ENCODE measurements around the gene SGSM2. TPM values are rescaled to one million over a fixed set of nuclear protein-coding genes. Genes with fewer than 3 reads are reported as not detected.

The SGSM2 gene
- polyA plus RNA-seq, 1 donor (not counting 4 experiments of a cell fraction or from before 2014, with no cell fraction given): 16.4 TPM

DNA sequence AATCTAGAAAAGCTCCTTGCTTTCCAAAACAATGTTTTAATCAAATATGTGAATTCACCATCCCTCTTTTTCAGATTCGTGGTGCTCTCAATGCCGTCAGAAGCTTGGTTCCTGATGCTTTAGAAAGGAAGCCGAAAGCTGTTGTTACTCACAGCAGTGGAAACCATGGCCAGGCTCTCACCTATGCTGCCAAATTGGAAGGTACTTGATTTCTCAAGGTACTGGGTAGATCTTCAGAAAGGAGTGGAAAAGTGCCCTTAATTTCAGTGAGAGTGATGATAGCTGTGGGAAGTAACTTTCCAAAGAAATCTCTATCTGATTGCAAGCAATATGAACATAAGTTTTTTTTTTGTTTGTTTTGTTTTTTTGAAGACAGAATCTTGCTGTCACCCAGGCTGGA is 19.5 kb upstream of the SGSM2 start:
- H3K9me1 ChIP-seq (ENCODE audit: control insufficient read depth, extremely low read depth, insufficient read depth, low read length): no peaks in the 10 kb centered on the region
- dilution Hi-C loops (cut with MboI; ENCODE audit: extremely low pct_ligation_motif_present, low sequenced_read_pairs): no loop called here
- H3K27me3 ChIP-seq (ENCODE audit: control insufficient read depth, extremely low read depth, insufficient read depth, low read length): no peaks in the 10 kb centered on the region
- H2AFZ ChIP-seq (ENCODE audit: control insufficient read depth, low read length): no peak overlapping the region
- FAIRE-seq (no peak), DNase-seq (ENCODE audit: low read depth, low spot score) (no peak)
- H3K9me3 ChIP-seq (ENCODE audit: control insufficient read depth, low read depth, low read length): no peaks in the 10 kb centered on the region
- H4K20me1 ChIP-seq (ENCODE audit: control insufficient read depth, extremely low read depth, insufficient read depth, low read length): no peaks in the 10 kb centered on the region
- H3K79me2 ChIP-seq (ENCODE audit: control insufficient read depth, insufficient read depth, low read length): no peaks in the 10 kb centered on the region
- H3K9ac ChIP-seq (ENCODE audit: control insufficient read depth, extremely low read depth, insufficient read depth, low read length): no peak overlapping the region
- no peak overlapping the region for H3K4me3 ChIP-seq (ENCODE audit: control insufficient read depth in 2 of 3, extremely low read depth in 1 of 3, insufficient read depth in 2 of 3, low read depth in 1 of 3, low read length in 3 of 3)
- peaks cover 6 to 7% of the 10 kb centered on the region in 2 experiments for H3K36me3 ChIP-seq (ENCODE audit: control insufficient read depth in 2 of 2, extremely low read depth in 1 of 2, insufficient read depth in 2 of 2, low read length in 2 of 2)
- no peak overlapping the region for H3K27ac ChIP-seq (ENCODE audit: control insufficient read depth, insufficient read depth, low read length)
- H3K4me2 ChIP-seq (ENCODE audit: control insufficient read depth, extremely low read depth, insufficient read depth, low read depth, low read length): no peak overlapping the region
- no peaks in the 10 kb centered on the region for H3K4me1 ChIP-seq (ENCODE audit: control insufficient read depth, extremely low read depth, insufficient read depth, low read length)
- TF ChIP-seq EZH2 (IDR thresholded peaks at IDR 0.05; ENCODE audit: low read length): no peak
- TF ChIP-seq, protein P1, sequence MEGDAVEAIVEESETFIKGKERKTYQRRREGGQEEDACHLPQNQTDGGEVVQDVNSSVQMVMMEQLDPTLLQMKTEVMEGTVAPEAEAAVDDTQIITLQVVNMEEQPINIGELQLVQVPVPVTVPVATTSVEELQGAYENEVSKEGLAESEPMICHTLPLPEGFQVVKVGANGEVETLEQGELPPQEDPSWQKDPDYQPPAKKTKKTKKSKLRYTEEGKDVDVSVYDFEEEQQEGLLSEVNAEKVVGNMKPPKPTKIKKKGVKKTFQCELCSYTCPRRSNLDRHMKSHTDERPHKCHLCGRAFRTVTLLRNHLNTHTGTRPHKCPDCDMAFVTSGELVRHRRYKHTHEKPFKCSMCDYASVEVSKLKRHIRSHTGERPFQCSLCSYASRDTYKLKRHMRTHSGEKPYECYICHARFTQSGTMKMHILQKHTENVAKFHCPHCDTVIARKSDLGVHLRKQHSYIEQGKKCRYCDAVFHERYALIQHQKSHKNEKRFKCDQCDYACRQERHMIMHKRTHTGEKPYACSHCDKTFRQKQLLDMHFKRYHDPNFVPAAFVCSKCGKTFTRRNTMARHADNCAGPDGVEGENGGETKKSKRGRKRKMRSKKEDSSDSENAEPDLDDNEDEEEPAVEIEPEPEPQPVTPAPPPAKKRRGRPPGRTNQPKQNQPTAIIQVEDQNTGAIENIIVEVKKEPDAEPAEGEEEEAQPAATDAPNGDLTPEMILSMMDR (optimal IDR thresholded peaks at IDR 0.05 in 1 of 3, IDR thresholded peaks at IDR 0.05 in 1 of 3, conservative IDR thresholded peaks at IDR 0.05 in 1 of 3; ENCODE audit: extremely low read depth in 1 of 3, insufficient read depth in 2 of 3, low read length in 3 of 3): no peak

DNA sequence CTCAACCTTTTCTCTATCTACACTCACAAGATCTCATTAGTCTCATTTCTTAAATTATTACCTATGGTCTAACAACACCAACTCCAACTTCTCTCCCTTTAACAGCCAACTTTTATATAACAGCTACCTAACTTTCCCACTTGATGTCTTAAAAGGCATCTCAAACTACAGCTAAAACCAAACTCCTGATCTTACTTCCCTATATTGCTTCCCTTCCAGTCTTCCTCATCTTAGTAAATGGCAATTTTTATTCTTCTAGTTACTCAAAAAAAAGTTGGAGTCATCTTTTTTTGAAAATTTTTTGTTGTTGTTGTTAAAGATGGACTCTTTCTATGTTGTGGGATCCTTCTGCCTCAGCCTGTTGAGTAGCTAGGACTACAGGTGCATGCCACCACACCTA is 18.2 kb upstream of the SGSM2 start:
- no peaks in the 10 kb centered on the region for H3K9me1 ChIP-seq (ENCODE audit: control insufficient read depth, extremely low read depth, insufficient read depth, low read length)
- H2AFZ ChIP-seq (ENCODE audit: control insufficient read depth, low read length): no peak overlapping the region
- H3K79me2 ChIP-seq (ENCODE audit: control insufficient read depth, insufficient read depth, low read length): no peaks in the 10 kb centered on the region
- no peak overlapping the region for H3K4me3 ChIP-seq (ENCODE audit: control insufficient read depth in 2 of 3, extremely low read depth in 1 of 3, insufficient read depth in 2 of 3, low read depth in 1 of 3, low read length in 3 of 3)
- H3K36me3 ChIP-seq (ENCODE audit: control insufficient read depth in 2 of 2, extremely low read depth in 1 of 2, insufficient read depth in 2 of 2, low read length in 2 of 2): peaks cover 16 to 17% of the 10 kb centered on the region in 2 experiments
- H3K4me1 ChIP-seq (ENCODE audit: control insufficient read depth, extremely low read depth, insufficient read depth, low read length): no peaks in the 10 kb centered on the region
- TF ChIP-seq, protein P1 (optimal IDR thresholded peaks at IDR 0.05 in 1 of 3, IDR thresholded peaks at IDR 0.05 in 1 of 3, conservative IDR thresholded peaks at IDR 0.05 in 1 of 3; ENCODE audit: extremely low read depth in 1 of 3, insufficient read depth in 2 of 3, low read length in 3 of 3): no peak
- no peak for TF ChIP-seq EZH2 (IDR thresholded peaks at IDR 0.05; ENCODE audit: low read length)
- dilution Hi-C loops (cut with MboI; ENCODE audit: extremely low pct_ligation_motif_present, low sequenced_read_pairs): no loop called here
- H3K4me2 ChIP-seq (ENCODE audit: control insufficient read depth, extremely low read depth, insufficient read depth, low read depth, low read length): no peak overlapping the region
- DNase-seq (ENCODE audit: low read depth, low spot score) (no peak), FAIRE-seq (no peak)
- no peak overlapping the region for H3K9ac ChIP-seq (ENCODE audit: control insufficient read depth, extremely low read depth, insufficient read depth, low read length)
- no peak overlapping the region for H3K27ac ChIP-seq (ENCODE audit: control insufficient read depth, insufficient read depth, low read length)
- no peaks in the 10 kb centered on the region for H3K9me3 ChIP-seq (ENCODE audit: control insufficient read depth, low read depth, low read length)
- H4K20me1 ChIP-seq (ENCODE audit: control insufficient read depth, extremely low read depth, insufficient read depth, low read length): no peaks in the 10 kb centered on the region
- H3K27me3 ChIP-seq (ENCODE audit: control insufficient read depth, extremely low read depth, insufficient read depth, low read length): no peaks in the 10 kb centered on the region

Data from keratinocyte (primary cell).